Putamen (tissue), 1 donor: ENCODE measurements around the gene TTLL10.
"Not testable (repeated sequence)": the region's sequence is repeated elsewhere in the genome, so short reads cannot be mapped to it uniquely, and the experiment has no call there.

ENCODE experiments used
- DNase-seq: peaks from one replicate; pipeline ENCODE4 v3.0.0-alpha.2; 2016; ENCODE audit warnings: low spot score

TTLL10 gene

GRCh38 chr1:1189111-1189510, 15.4 kb downstream of the TTLL10 start:
- DNase-seq, result no peak

- no peak for DNase-seq
Observed at GRCh38 chr1:1191734-1192133, 18.1 kb downstream of the TTLL10 start.

- no peak for DNase-seq
Observed at GRCh38 chr1:1194723-1195122, 21.0 kb downstream of the TTLL10 start.

- DNase-seq, result not testable (repeated sequence)
Observed at GRCh38 chr1:1195726-1196125, 22.0 kb downstream of the TTLL10 start.

- DNase-seq, result no peak
Observed at GRCh38 chr1:1196431-1197187, 22.9 kb downstream of the TTLL10 start.

GRCh38 chr1:1197188-1197500, 23.5 kb downstream of the TTLL10 start:
- DNase-seq, result no peak

- DNase-seq, result no peak
Observed at GRCh38 chr1:1197551-1198422, 24.1 kb downstream of the TTLL10 start.

- DNase-seq, result no peak
Observed at GRCh38 chr1:1198423-1199140, 24.9 kb downstream of the TTLL10 start.

GRCh38 chr1:1199141-1199960, 25.7 kb downstream of the TTLL10 start:
- DNase-seq, result no peak

- no peak for DNase-seq
Observed at GRCh38 chr1:1199961-1200875, 26.5 kb downstream of the TTLL10 start.

GRCh38 chr1:1200876-1201810, 27.5 kb downstream of the TTLL10 start:
- DNase-seq, result peak; percentile 39

- DNase-seq, result no peak
Observed at GRCh38 chr1:1202831-1203560, 29.3 kb downstream of the TTLL10 start.

- DNase-seq, result no peak
Observed at GRCh38 chr1:1203561-1204424, 30.1 kb downstream of the TTLL10 start.

- no peak for DNase-seq
Observed at GRCh38 chr1:1204425-1204920, 30.8 kb downstream of the TTLL10 start.

- DNase-seq, result no peak
Observed at GRCh38 chr1:1204998-1205768, 31.5 kb downstream of the TTLL10 start.

- DNase-seq, result no peak
Observed at GRCh38 chr1:1205769-1206375, 32.2 kb downstream of the TTLL10 start.
